GM19324 (cell line): ENCODE results near the gene TUT4.

Source experiments
- ATAC-seq: cut with Tn5 transposase; IDR thresholded peaks from one replicate; pipeline ENCODE4 v1.9.1; 2021; ENCODE audit warnings: mild to moderate bottlenecking, moderate library complexity; ENCODE audit not compliant: unreplicated experiment, low FRiP score

Gene TUT4

DNA sequence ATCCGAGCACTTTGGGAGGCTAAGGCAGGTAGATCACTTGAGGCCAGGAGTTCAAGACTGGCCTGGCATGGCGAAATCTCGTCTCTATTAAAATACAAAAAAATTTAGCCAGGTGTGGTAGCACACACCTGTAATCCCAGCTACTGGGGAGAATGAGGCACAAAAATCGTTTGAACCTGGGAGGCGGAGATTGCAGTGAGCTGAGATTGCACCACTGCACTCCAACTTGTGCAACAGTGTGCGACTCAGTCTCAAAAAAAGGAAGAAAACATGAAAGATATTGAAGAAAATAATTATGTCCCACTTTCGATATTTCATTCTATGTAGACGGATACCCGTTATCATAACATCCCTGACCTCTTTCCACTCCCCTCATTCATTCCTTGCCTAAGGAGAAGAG, 19.2 kb downstream of the TUT4 start:
- no peak for ATAC-seq

GRCh38 chr1:52532731-52533327, 20.1 kb downstream of the TUT4 start:
- ATAC-seq: no peak

- ATAC-seq: no peak
Measured at GRCh38 chr1:52532247-52532646, 20.6 kb downstream of the TUT4 start.

GRCh38 chr1:52531249-52531872, 21.5 kb downstream of the TUT4 start:
- no peak for ATAC-seq

- ATAC-seq: no peak
Measured at GRCh38 chr1:52530563-52531144, 22.2 kb downstream of the TUT4 start.

- ATAC-seq: no peak
Measured at GRCh38 chr1:52523376-52523775, 29.5 kb downstream of the TUT4 start.

DNA sequence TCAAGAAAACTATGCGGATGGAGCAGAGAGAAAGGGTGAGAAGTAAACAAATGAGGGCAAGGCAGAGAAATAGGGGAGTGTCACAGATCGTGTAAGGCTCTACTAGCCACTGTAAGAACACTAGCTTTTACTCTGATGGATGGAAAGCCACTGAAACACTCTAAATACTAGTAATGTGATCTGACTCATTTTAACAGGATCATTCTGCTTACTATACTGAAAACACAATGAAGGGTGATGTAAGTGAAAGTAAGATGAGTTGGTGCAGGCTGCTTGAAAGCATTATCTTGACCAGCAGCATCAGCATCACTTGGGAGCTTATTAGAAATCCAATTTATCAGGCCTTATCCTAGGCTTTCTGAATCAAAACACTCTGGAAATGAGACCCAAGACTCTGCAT, 32.7 kb downstream of the TUT4 start:
- no peak for ATAC-seq

- ATAC-seq: no peak
Measured at GRCh38 chr1:52518962-52519361, 33.9 kb downstream of the TUT4 start.

DNA sequence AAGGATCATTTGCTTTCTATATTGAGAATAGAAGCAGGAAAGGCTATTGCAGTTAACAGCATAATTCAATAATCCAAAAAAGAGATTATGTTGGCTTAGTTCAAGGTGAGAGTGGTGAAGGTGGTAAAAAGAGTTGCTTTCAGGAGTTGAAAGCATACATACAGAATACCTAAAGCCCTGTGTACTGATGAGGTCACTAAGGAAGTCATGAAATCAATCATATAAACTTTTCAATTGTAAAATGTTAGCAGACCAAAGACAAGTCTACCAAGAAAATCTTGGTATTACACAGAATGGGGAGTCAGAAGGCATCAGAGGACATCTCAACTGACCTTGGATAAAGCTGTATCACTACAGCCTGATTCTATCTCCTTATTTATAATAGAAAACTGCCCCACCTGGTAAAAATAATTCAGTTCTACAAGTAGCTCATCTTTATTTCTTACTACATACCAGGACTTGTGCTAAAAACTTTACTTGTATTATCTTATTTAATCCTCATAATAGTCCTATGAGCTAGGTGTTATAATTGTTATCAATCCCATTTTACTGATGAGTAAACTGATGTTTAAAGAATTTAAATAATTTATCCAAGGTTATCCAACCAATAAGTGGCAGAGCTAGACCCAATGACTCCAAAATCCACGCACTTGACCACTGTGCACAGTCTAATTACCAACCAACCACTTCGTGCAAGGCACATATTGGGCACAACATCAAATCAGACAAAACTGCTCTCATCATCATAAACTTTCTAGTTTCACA, 40.9 kb downstream of the TUT4 start:
- no peak for ATAC-seq

DNA sequence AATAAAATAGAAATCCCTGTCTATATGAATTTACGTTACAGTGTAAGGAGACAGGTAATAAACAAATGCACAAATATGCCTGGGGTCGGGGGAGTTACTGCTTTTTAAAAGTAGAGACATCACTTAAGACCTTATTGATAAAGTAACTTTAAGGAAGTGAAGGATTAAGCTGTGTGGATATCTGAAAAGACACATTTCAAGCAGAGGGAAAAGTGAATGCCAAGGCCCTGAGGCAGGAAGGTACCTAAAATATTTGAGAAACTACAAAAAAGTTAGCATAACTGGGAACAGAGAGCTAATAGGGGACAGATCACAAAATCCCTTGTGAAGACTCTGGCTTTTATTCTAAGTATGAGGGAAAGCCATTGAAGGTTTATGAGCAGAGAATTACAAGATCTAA, 41.5 kb downstream of the TUT4 start:
- no peak for ATAC-seq

- no peak for ATAC-seq
Measured at GRCh38 chr1:52506920-52507546, 45.9 kb downstream of the TUT4 start.

DNA sequence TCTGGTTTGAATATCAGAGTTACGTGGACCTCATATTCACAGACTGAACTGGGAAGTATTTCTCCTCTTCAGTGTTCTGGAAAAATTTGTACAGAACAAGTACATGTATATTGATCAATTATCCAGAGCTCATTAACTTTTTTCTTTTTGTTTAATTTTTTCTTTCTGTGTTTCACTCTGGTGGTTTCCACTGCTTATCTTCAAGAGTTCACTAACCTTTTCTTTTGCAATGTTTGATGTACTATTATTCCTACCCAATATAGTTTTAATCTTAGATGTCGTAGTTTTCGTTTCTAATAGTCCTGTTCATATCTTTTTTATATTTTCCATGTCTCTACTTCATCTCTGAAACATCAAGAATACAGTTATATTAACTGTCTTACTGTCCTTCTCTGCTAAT, 46.5 kb downstream of the TUT4 start:
- no peak for ATAC-seq

DNA sequence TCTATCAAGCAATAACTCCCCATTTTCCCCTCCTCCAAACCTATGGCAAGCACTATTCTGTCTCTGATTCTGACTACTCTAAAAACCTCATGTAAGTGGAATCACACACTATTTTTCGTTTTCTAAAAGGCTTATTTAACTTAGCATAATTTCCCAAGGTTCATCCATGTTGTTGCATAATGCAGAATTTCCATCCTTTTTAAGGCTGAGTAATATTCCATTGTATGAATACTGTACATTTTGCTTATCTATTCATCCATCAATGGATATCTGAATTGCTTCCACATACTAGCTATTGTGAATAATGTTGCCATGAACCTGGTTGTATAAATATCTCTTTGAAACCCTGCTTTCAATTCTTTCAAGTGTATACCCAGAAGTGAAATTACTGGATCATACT, 48.2 kb downstream of the TUT4 start:
- no peak for ATAC-seq

DNA sequence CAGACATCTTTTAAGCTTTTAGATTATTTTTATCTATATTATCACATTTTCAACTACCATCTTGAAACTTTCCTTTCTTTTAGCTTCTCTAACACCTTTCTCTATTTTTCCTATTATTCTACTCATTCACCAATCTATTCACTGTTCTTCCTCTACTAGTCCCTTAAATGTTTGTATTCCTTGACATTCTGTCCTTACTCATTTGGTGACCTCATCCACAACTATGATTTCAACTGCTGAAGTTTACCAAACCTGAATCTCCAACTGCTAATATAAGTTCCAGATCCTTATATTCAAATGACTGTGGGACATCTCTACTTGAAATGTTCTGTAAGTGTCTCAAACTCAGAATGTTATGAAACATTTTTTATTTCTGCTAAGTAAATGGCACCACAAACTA, 49.2 kb downstream of the TUT4 start:
- ATAC-seq: no peak

- ATAC-seq: no peak
Measured at GRCh38 chr1:52502789-52503188, 50.1 kb downstream of the TUT4 start.

- ATAC-seq: no peak
Measured at GRCh38 chr1:52487632-52488031, 65.3 kb downstream of the TUT4 start.

DNA sequence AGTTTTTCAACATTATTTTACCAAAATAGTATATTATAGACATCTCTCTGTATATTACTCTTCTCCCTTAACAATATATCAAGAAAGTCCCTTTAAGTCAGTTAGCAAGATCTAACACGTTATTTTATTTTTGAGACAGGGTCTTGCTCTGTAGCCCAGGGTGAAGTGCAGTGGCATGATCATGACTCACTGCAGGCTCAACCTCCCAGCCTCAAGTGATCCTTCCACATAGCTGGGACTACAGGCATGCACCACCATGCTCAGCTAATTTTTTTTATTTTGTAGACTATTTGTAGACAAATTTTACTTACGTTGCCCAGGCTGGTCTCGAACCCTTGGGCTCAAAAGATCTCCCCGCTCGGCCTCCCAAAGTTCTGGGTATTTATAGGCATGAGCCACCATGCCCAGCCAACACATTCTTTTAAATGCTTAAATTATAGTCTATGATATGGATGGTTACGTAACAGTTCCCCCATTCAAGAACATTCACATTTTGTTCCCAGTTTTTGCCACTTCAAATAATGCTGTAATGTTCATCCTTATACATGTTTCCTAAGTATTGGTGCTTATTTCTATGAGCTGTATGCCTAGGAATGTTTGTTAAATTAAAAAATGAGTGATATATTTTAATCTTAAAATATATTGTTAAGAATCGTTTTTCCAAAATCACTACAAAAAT, 70.4 kb downstream of the TUT4 start:
- no peak for ATAC-seq

GRCh38 chr1:52479076-52479475, 73.8 kb downstream of the TUT4 start:
- ATAC-seq: no peak

DNA sequence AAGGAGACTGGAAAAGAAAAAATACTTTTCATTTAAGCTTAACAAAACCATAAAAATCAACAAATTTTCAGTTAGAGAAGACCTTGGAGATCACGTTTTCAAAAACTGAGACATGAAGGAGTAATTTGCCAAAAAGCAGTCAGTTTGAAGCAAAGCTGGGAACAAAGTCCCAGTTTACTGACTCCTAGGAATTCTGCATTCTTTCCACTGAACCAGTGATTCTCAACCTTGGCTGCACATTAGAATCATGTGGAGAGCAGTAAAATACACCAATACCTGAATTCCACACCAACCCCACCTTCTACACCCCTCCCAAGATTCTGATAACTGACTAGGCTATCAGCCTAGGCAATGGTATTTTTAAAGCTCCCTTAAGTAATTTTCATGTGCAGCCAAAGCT, 75.0 kb downstream of the TUT4 start:
- no peak for ATAC-seq

GRCh38 chr1:52476943-52477342, 75.9 kb downstream of the TUT4 start:
- no peak for ATAC-seq

DNA sequence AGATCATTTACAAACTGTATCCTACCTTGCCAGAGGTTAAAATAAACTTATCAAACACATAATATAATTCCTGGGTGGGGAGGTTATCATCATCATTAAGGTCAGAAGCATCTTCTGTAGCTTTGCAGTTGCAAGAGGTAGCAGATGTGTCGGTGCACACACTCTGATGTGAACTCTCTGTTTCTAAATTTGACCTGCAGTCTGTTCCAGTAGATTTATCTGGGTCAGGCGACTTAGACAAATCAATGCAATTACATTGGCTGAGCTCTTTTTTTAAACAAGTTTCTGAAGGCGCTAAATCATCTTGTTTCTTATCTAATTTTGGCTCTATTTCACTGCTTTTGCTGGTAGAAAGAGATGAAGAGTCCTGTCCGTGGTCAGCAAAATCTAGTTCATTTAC, 78.1 kb downstream of the TUT4 start:
- ATAC-seq: no peak
